Stomach (tissue), 9 donors: ENCODE data around the gene EPG5. TPM values are rescaled to one million over a fixed set of nuclear protein-coding genes. Genes with fewer than 3 reads are reported as not detected.
"Not testable (repeated sequence)": the region's sequence is repeated elsewhere in the genome, so short reads cannot be mapped to it uniquely, and the experiment has no call there.

ENCODE experiments used
- DNase-seq, 2 donors: peaks; one replicate each; pipeline versions ENCODE4 v3.0.0 to v3.0.0-alpha.2; 2013 to 2019
- H3K27ac ChIP-seq, 5 donors: fragments of 200-600 bp in 4 of 5; sonication (generic) in 4 of 5; one replicate each; pipeline ENCODE4 v1.5.1; 2013 to 2019; ENCODE audit warnings: mild to moderate bottlenecking in 1 of 5, moderate library complexity in 1 of 5
- H3K27me3 ChIP-seq, 3 donors: fragments of 200-600 bp; sonication (generic); one replicate each; pipeline ENCODE4 v1.5.1; 2017 to 2019; ENCODE audit warnings: mixed run types in 1 of 3
- H3K36me3 ChIP-seq, 4 donors: fragments of 200-600 bp; sonication (generic); 1 replicate in 3 of 4; 2 replicates in 1 of 4; pipeline ENCODE4 v1.5.1; 2016 to 2019
- H3K4me1 ChIP-seq, 4 donors: fragments of 200-600 bp; sonication (generic); one replicate each; pipeline ENCODE4 v1.5.1; 2016 to 2019
- H3K4me3 ChIP-seq, 4 donors: fragments of 200-600 bp; sonication (generic) in 3 of 4; one replicate each; pipeline ENCODE4 v1.5.1; 2016 to 2019; ENCODE audit warnings: mild to moderate bottlenecking in 1 of 4
- H3K9me3 ChIP-seq, 4 donors: fragments of 200-600 bp; sonication (generic); one replicate each; pipeline ENCODE4 v1.5.1; 2016 to 2019
- CTCF ChIP-seq, 7 experiments: fragments of 450-650 bp in 4 of 7; fragments of 200-600 bp in 3 of 7; sonication (generic) in 3 of 7; IDR thresholded peaks; one replicate each; pipeline ENCODE4 v1.5.1; 2016 to 2019; ENCODE audit warnings: antibody characterized with exemption in 7 of 7, control low read depth in 2 of 7, mild to moderate bottlenecking in 1 of 7
- EP300 ChIP-seq: sonication (generic); formaldehyde crosslinking; IDR thresholded peaks from one replicate; pipeline ENCODE4 v1.6.1; 2017; ENCODE audit warnings: antibody characterized with exemption
- POLR2A ChIP-seq, 4 donors: fragments of 450-650 bp; IDR thresholded peaks; one replicate each; pipeline ENCODE4 v1.6.1; 2016; ENCODE audit warnings: antibody characterized with exemption in 4 of 4, control low read depth in 2 of 4, mild to moderate bottlenecking in 1 of 4, moderate library complexity in 1 of 4
- POLR2AphosphoS5 ChIP-seq, 3 donors: sonication (generic); formaldehyde crosslinking; IDR thresholded peaks; one replicate each; pipeline ENCODE4 v1.6.1; 2016; ENCODE audit warnings: antibody characterized with exemption in 3 of 3
- WGBS, 5 donors: extraction: QIAGEN DNeasy Blood & Tissue Kit in 3 of 5; methylation state at CpG; one replicate each; pipeline versions ENCODE4 v1.1.5 to v1.1.7; 2013 to 2018; 5-methylcytosine and 5-hydroxymethylcytosine counted together
- intact Hi-C: fragments of 100-400 bp; cut with DNase I; formaldehyde crosslinking; loops from one replicate; pipeline ENCODE4 v1.15.1; 2023; ENCODE audit warnings: low total_unique reads
- polyA plus RNA-seq, 3 donors: library from polyadenylated mRNA; stranded (reverse); fragments of 200-250 nt; gene quantifications; one replicate each; pipeline ENCODE4 v1.2.3, GENCODE V29; 2013
- total RNA-seq, 5 donors: library from RNA; depleted of rRNA; stranded (reverse); fragments of >200 nt; gene quantifications; one replicate each; pipeline versions ENCODE4 v1.1.0 to v1.2.3, GENCODE V29; 2014 to 2016
- donor health status: healthy with polysubstance abuse.
- donor health status: Bipolar disorder and iron deficiency.
- donor health status: healthy.

EPG5 gene
- total and polyA plus RNA-seq, 8 donors: 2.0 to 52.9 (median 17.7) TPM

DNA sequence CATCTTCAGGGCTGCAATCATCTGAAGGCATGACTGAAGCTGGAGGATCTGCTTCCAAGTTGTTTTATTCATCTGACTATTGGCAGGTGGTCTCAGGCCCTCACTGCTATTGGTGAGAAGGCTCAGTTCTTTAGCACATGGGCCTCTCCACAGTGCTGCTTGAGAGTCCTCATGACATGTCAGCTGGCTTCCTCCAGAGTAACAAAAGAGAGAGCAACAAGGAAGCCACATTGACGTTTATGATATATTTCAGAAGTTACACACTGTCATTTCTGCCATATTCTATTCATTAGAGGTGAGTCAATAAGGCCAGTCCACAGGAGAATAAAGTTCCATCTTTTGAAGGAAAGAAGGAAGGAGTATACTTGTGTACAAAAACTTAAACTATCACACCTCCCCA, 149.6 kb downstream of the EPG5 start:
- no peaks in the 10 kb centered on the region for H3K36me3 ChIP-seq
- WGBS, 5 donors: 68 to 75% (median 70%) methylated on average over 1 of the region's 1 CpG
- H3K4me1 ChIP-seq: no peaks in the 10 kb centered on the region
- intact Hi-C loops: no loop called here
- H3K27ac ChIP-seq: no peak overlapping the region
- DNase-seq: no peak
- H3K27me3 ChIP-seq: no peaks in the 10 kb centered on the region
- no peaks in the 10 kb centered on the region for H3K9me3 ChIP-seq
- H3K4me3 ChIP-seq: no peak overlapping the region
- TF ChIP-seq POLR2A (IDR thresholded peaks at IDR 0.05) (no peak), CTCF (IDR thresholded peaks at IDR 0.05) (no peak), POLR2AphosphoS5 (IDR thresholded peaks at IDR 0.05) (no peak), EP300 (no peak)

DNA sequence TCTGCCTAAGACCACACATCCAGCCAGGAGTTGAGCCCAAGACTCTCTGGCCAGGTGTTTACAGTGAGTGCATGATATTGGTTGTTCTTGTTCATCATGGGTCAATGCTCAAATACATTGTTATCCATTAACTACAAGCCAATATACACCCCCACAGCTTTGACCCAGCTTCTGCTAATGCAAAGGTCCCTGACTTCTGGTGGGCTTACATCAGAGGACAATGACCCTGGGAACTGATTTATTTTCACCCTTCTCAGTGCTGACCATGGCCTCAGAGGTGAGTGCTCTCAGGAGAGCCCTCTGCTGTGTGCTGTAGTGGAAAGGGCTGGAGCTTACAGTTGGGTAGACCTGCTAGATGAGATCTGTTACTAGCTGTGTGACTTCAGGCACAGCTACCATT, 152.4 kb downstream of the EPG5 start:
- H3K27ac ChIP-seq, intact Hi-C loops: not testable (repeated sequence)

GRCh38 chr18:45807144-45807543, 160.0 kb downstream of the EPG5 start:
- H3K36me3 ChIP-seq, intact Hi-C loops, H3K27ac ChIP-seq, H3K4me1 ChIP-seq, H3K27me3 ChIP-seq, H3K4me3 ChIP-seq: not testable (repeated sequence)
- 49 to 64% (median 52%) methylated on average over 2 of the region's 2 CpGs for WGBS, 5 donors
- DNase-seq: peak in 1 of 2 donors; percentile 19
- H3K9me3 ChIP-seq: peaks cover 0 to 16% (median 9%) of the 10 kb centered on the region in 4 donors

More for the DNA sequence above, 152.4 kb downstream of the EPG5 start:
- DNase-seq, H3K4me1 ChIP-seq, H3K36me3 ChIP-seq, H3K4me3 ChIP-seq, H3K27me3 ChIP-seq, H3K9me3 ChIP-seq: not testable (repeated sequence)

- no peak for DNase-seq
- no peak overlapping the region for H3K4me3 ChIP-seq
- peaks cover 0 to 16% (median 9%) of the 10 kb centered on the region in 4 donors for H3K9me3 ChIP-seq
- intact Hi-C loops: no loop called here
- no peak overlapping the region for H3K27ac ChIP-seq
- H3K36me3 ChIP-seq: no peaks in the 10 kb centered on the region
- 45 to 60% (median 48%) methylated on average over 2 of the region's 2 CpGs for WGBS, 5 donors
- no peaks in the 10 kb centered on the region for H3K4me1 ChIP-seq
- TF ChIP-seq POLR2AphosphoS5 (IDR thresholded peaks at IDR 0.05) (no peak), POLR2A (IDR thresholded peaks at IDR 0.05) (no peak), CTCF (IDR thresholded peaks at IDR 0.05) (no peak), EP300 (no peak)
- H3K27me3 ChIP-seq: no peaks in the 10 kb centered on the region
Observed at GRCh38 chr18:45806226-45806625, 160.9 kb downstream of the EPG5 start.

DNA sequence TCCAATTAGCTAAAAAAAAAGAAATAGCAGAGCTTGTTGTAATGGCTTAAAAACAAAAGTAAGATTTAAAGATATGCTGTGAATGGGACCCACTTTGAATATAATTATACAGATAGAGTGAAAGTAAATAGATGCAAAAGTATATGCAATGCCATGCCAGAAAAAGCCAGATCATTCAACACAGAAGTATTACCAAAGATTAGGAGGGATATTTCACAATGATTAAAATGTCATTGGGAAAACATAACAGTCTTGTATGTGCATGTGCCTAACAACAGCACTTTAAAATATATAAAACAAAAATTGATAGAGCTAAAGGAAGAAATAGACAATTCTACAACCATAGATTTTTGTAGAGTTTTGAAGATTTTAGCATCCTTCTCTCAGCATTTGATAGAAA, 161.6 kb downstream of the EPG5 start:
- Histone ChIP-seq H3K27me3 (no peaks in the 10 kb centered on the region), H3K4me3 (no peak overlapping the region), H3K9me3 (peaks cover 0 to 16% (median 9%) of the 10 kb centered on the region in 4 donors), H3K36me3 (no peaks in the 10 kb centered on the region), H3K27ac (no peak overlapping the region), H3K4me1 (no peaks in the 10 kb centered on the region)
- intact Hi-C loops: no loop called here
- TF ChIP-seq POLR2AphosphoS5 (IDR thresholded peaks at IDR 0.05) (no peak), POLR2A (IDR thresholded peaks at IDR 0.05) (no peak), EP300 (no peak), CTCF (IDR thresholded peaks at IDR 0.05) (no peak)
- DNase-seq: no peak
